ENCODE results near the gene NDUFV3.

DNA sequence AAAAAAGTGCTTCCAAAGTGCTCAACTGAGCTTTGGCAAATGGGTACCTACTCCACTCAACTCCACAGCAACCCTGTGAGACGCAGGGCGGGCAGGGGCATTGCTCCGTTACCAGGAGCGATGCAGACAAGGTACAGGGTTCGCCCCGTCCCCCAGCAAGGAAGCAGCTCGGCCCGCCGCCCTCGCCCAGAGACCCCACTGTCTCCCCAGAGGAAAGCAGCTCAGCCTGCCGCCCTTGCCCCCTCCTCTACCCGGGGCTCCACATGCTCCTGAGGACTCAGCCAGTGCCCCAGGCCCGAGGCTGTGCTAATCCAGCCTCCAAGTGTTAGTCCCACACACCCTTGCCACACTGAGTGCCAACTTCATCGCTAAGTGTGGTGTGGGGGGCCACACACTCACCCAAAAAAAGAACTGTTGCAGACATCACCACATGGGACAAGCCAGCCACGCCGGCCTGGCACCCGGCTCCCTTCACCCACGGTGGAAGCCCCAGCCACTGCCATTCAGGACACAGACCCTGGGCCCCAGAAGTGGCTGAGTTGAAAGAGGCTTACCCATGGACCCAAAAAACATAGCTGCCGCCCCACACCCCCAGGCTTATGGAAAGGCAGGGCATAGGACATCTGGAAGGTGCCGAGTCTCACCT lies 40.1 kb upstream of the NDUFV3 start:
- no peak for TF ChIP-seq CTCF (IDR thresholded peaks at IDR 0.05; ENCODE audit: poor library complexity)
- no peak for TF ChIP-seq EZH2 (IDR thresholded peaks at IDR 0.05; ENCODE audit: borderline replicate concordance)

Measured in hepatocyte (in vitro differentiated cells).